ENCODE measurements around the gene LRRC7.

- TF ChIP-seq CTCF (IDR thresholded peaks at IDR 0.05; ENCODE audit: low read length), result no peak
- no peak for TF ChIP-seq EZH2 (optimal IDR thresholded peaks at IDR 0.05; ENCODE audit: low read depth, low read length)
- TF ChIP-seq EZH2phosphoT487 (IDR thresholded peaks at IDR 0.05; ENCODE audit: low read length), result no peak
These were observed at the start of gene LRRC7 for GRCh38 chr1:69567652-69568420.
